ENCODE results near the gene SULT4A1.

The SULT4A1 gene

GRCh38 chr22:43841742-43842141 is 20.6 kb downstream of the SULT4A1 start:
- DNase-seq = no peak

- DNase-seq = no peak
These were observed 21.5 kb downstream of the SULT4A1 start for GRCh38 chr22:43840851-43841250.

GRCh38 chr22:43840431-43840830 is 21.9 kb downstream of the SULT4A1 start:
- DNase-seq = no peak

- DNase-seq = no peak
These were observed 22.5 kb downstream of the SULT4A1 start for GRCh38 chr22:43839781-43840180.

DNA sequence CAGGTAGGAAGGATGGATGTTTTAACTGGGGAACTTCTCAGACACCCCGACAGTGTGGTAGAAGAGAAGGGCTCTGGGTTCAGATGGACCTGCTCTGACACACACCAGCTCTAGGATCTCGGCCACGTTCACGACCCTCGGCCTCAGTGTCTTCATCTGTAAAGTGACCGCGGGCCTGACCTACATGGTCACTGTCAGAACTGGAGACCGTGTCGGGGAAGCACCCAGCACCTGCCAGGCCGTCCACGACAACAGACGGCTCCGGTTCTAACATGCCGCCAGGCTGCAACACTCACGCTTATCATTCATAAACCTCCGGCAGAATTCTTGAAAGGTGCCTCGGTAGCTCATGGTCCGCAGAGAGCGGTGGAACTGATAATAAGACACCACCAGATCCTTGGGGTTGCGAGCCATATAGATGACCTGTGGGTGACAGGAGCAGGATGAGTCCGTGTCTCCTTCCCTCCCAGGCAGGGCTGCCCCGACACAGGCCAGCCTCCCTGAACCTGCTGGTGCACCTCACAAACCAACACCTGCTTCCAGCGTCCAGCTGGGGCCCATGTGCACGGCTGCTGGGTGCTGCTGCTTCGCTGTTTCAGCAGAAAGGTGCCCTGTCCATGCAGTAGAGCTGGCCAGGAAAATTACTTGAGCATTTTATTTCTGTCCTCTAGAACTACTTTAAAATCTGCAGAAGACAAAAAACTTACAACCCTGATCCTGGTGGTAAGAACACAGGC is 23.6 kb downstream of the SULT4A1 start:
- no peak for DNase-seq

DNA sequence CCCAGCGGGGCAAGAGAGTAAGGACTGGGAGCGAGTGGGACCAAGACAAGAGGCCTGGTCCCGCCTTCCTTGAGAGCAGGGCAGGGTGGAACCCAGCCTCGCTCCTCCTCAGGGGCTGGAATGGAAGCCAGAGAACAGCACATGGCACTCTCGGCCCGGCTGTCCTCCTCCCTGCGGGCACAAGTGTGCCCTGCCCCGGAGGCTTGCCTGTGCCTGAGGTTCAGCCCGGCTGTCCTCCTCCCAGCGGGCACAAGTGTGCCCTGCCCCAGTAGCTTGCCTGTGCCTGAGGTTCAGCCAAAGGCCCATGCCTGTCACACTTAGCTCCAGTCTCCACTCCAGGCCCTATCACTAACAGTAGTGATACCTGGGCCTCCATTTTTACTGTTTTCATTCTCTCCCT is 24.2 kb downstream of the SULT4A1 start:
- no peak for DNase-seq

GRCh38 chr22:43837666-43838065 is 24.6 kb downstream of the SULT4A1 start:
- DNase-seq = no peak

- no peak for DNase-seq
These were observed 26.6 kb downstream of the SULT4A1 start for GRCh38 chr22:43835736-43836135.

DNA sequence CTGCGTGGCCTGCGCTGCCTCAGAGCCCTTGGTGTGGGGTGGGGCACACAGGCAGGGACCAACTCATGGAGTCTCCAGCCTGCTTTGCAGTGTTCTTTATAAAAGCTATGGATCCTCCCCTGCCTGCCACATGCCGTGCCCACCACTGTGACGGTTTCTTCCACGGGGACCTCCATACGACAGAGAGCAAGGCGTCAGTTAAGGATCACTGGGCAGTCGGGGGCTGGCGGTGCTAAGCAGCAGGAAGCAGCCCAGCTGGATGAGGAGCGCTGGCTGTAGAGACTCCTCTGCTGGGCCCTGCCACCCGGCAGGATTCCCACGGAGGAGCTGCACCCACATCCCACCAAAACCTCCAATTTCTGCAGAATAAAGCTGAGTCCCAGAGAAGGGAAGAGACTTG is 27.1 kb downstream of the SULT4A1 start:
- DNase-seq = no peak

DNA sequence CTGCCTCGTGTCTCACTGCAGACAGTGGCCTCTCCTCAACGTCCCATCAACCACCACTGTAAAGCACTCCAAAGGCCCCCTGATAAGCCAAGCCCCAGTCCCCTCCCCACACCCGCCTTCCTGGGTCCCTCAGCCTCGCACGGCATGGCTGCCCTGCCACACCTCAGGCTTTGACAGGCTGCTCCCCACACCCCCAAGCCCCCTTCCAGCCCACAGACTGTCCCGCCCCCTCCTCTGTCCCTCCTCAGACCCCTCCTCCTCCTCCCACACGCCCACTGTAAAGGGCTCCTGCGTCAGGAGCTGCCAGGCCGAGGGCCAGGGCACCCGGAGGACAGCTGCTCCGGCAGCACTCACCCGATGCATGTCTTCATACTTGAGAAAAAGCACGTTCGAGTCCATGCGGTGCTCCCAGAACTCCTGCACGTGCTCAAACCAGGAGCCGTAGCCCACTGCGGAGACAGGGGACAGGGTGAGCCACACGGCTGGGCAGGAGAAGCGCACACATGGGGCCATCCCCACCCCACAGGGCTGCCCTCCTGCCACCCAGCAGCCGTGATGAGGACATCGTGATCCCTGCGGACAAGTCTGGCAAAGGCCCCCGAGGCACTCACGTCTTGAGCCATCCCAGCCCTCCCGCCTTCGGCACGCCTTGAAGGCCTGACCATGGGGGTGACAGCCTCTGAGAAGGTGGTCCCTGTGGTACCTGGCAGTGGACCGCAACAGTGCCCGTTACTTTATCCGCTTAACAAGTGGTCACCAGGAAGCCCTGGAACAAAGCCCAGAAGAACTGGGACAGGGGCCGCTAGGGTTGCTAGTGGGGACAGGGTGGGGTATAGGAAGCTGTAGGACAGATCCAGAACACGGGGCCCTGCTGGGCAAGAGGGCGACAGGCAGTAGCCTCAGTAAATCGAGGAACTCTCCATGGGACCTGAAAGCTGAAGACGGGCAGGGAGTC is 28.8 kb downstream of the SULT4A1 start:
- no peak for DNase-seq

DNA sequence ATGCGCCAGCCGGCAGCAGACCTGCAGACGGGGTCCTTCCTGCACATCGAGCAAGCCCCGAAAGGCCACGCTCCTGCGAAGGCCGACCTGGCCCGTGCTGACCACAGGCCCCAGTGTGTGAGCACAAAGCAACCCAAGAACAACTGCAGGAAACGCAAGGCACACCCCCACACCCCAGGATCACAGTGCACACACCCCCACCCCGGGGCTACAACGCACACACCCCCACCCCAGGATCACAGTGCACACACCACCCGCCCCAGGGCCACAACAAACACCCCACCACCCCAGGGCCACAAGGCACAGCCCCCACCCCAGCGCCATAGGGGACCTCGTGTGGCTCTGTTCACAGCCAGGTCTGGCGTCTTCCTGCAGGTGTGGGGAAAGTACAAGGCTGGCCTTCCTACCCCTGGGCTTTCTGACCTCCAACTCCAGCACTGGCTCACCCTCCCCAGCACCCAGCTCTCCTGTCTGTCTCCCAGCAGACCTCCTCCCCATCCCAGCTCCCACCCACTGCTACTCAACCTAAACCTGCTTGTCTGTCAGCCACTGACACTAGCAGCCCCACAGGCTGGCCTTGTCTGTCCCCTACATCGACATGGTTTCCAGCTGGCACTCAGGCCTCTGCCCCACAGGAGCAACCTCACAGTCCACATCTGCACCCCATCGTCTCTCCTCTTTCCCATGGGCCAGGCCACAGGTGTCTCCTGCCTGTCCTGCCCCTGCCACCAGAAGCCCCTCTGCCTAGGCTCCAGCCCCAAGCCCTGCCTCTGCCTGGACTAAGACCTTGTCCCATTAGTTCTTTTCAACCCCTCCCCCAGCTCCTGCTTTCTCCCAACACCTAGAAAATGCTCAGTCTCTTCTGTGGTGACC is 29.7 kb downstream of the SULT4A1 start:
- DNase-seq = no peak

- no peak for DNase-seq
These were observed 30.5 kb downstream of the SULT4A1 start for GRCh38 chr22:43831561-43832392.

DNA sequence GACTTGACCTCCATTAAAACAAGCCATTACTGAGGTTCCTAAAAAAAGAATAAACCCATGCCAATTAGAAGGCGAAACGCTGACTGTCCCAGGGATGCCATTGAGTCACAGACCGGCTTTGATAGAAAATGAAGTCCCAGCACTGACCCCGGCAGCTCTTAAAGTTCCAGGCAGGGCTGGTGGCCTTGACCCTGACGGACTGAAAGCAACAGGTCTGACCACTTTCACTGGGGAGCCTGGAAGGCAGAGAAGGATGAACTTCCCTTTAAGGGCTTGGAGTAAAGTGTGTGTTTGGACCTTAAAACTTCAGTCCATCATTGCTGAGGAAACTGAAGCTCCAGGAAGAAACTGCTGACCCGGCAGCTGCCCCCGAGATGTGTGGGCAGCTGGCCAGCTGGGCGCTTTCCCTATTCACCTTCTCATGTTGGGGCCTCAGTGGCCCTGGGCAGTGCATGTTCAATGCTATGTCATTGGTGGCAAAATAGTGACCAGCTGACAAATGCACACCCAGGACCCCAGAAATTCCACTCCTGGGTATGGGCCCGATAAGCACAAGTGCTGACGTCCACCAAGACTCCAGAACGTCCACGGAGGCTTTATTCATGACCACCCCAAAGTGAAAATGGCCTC is 31.3 kb downstream of the SULT4A1 start:
- DNase-seq = no peak

GRCh38 chr22:43829904-43830851 is 32.1 kb downstream of the SULT4A1 start:
- DNase-seq = no peak

DNA sequence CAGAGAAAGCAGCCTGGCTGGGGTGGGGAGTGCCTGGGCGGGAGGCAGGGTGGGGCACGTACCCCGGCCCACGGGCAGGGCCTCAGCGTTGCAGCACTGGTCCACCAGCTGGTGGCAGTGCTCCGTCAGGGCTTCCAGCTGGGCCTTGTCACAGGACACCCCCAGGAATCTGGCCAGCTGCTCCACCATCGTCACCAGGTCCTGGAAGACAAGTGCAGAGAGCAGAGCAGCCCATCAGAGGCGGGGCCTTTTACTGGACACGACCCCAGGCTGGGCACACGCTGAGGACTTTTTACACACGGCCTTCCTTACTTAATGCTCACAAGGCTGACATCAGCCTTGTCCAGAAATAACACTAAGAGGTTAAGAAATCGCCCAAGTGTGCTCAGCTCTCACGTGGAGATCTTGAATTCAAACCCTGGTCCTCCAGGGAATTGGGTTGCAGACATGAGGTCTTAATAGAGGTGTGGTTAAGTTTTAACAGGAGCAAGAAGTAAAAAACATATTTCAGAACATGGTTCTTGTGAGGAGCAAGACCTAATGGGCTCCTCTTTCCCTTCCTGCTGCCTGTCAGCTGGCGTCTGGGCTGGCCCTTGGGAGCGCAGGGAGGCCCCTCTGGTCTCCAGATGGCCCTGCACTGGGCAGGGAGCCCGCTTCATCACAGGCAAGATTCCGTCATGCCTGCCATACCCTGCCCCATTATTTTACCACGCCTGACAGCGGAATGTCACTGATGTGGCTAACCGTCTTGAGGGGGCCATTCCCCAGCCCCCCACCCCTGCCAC is 33.1 kb downstream of the SULT4A1 start:
- DNase-seq = no peak

DNA sequence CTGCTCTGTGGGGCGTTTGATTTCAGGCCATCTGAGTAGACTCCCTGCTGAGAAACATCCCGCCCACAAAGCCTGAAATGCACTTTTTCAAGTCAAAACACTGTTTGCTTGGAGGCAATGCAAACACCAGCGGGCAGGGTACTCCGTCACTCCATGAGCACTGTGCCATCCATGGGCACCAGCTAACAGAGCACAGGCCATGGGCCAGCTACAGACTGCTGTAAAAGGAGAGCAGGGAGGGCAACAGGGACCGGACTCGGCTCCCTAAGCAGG is 33.7 kb downstream of the SULT4A1 start:
- no peak for DNase-seq

GRCh38 chr22:43827926-43828724 is 34.2 kb downstream of the SULT4A1 start:
- no peak for DNase-seq

DNA sequence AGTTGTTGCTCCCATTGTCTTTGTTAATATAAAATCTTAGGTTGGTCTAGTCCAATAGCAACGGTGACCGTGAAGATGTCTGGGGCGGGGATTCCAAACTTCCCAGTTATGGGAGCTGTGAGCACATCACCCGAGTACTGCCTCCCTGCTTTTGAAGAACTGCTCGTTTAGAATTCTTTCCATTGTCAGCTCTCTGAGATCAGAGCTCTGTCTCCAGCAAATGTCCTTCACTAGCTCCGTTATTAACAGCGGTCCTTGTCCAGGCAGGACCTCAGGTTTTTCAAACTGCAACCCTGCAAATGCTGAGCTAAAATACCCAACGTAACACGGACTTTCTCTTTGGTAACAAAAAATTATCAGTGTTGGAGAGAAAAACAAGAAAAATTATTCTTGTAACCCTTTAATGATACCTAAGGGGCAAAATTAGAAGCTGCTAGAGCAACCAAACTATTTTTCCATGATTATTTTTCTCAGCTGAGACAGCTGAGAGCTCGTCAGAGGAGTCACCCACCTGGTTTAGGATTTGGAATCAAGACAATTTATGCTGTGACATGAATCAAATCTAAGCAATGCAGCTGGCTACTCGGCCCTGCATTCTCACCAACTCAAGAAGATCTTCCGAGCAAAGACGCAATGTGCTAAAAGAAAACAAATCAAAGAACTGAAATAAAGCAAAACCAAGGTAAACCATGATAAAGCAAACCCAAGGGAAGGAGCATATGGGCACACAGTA is 35.1 kb downstream of the SULT4A1 start:
- no peak for DNase-seq
